NCI-H146 treated with DMSO at 0.1 percent for 48 hours (cell line): ENCODE results near the gene TMEM132D.
"Not testable (repeated sequence)": the region's sequence is repeated elsewhere in the genome, so short reads cannot be mapped to it uniquely, and the experiment has no call there.

Experiments used
- DNase-seq: peaks from one replicate; lab custom pipeline; 2025; ENCODE audit not compliant: unreplicated experiment; lab: John Stamatoyannopoulos, UW

Gene TMEM132D

DNA sequence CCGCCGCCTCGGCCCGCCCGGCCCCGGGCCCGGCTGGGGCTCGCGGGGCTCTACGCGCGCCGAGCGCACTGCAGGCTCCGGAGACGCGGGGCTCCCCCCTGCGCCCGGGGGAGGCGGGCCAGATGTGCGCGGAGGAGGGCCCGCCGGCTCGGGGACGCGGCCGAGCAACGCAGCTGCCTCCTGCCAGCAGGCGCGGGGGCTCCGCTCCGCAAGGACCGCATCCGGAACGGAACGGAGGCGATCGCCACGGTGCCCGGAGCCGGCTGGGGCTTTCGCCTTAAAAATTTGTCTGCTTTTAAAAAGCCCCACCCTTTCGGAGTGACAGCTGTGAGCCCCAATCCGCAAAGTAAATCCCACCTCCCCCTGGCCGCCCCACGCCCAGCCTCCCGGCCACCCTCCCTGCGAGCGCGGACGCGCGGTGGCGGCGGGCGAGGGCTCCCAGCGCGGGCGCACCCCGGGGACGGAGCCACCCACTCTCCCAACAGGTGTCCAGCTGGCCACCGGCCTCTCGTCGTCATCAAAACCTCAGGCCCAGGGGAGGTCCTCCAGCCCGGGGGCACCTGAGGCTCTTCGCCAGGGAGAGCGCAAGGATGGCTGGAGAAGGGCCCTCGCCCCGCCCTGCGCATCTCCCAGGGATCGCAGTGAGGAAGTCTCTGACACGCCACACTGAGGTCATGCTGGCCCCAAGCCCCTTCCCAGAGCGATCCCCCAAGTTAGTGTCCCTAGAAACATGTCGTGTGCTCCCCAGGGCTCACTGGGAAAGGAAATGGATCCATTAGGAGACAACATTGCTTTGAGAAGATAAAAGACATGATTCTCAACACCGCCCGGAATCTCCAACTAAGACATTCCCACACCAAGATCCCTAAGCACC is at the start of gene TMEM132D:
Gene TMEM132D, minus strand, starts transcription at position 70 of the 874 bp plus-strand sequence.
- DNase-seq: no peak

DNA sequence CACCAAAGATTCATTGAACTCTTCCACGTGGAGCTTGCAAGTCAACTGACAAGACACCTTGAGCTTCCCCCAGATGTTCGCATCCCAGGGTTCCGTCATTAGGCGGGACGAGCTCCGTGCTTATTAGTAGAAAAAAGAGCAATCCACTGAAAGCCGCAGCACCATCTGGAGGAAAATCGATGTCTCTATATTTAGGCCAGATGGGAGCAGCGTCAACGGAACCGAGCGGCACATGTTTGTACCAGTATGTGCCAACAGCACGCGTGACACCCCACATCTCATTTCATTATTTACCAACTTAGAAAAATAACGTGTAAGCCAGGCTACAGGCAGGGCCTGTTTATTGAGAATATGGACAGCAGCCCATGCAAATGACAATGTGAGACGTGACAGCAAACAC is 45.8 kb upstream of the TMEM132D start:
- no peak for DNase-seq

DNA sequence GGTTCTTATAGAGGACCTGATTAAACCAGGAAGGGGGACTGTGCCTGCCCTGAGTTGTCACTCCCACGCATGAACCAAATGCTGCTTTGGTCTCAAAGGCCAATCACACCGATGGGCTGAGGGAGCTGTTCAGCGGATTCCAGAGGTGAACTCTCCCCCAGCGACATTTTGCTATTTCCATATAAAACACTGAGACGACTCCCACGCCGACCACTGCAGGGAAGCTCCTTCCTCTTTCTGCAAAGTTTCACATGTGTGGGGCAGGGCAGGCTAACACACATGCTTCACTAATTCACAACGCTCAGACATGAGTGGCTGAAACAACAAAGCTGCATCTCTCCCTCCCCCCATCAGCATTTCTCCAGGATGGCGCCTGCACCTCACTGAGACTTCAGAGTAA is 37.8 kb upstream of the TMEM132D start:
- DNase-seq: no peak

DNA sequence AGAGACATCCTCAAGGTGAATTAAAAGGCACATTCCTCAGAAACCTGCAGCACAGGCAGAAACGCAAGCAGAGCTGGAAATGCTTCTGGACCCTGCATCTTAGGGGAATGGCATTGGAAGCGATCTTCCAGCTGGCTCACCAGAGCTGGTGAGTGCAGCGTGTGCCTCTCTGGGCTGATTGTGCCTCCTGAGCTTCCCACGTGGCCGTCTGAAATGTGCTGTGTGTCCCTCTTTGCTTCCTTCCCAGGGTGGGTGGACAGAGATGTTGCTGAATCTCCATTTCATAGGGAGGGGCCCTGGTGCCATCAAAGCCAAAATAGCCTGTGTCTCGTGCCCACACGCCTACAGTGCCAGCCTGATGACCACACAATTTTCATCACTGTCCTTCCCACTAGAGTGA is 34.3 kb upstream of the TMEM132D start:
- no peak for DNase-seq

DNA sequence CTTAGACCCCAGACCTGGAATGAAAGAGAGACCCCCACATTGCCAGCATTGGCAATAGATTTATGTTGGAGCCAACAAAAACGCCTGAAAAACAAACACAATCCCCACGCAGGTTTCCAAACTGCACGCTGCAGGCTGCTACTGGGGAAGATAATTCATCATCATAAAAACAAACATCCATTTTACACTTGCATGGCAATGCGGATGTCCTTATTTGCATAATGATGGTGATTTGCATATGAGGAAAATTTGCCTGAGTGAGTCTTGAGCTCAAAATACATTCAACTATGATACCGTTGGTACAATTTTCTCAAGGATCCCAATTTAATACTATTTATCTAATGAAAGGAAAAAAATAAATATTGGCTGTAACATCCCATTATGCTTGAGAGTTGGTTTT is 33.6 kb upstream of the TMEM132D start:
- no peak for DNase-seq

DNA sequence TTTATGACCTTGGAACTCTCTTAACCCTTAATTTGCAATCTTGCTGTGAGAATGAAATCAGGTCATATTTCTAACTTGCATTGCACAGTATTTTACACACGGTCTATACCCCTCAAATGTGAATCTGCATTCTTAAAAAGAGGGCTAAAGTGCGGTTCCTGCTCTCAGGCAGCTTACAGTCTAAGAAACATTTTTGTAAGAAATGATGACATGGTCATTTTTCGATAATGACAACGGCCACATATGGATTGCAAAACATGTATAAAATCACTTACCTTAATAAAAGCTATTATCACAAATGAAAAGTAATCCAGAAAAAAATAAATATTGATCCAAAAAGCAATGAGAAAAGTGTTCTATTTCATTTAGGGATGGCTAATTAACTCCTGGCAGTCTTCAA is 24.8 kb upstream of the TMEM132D start:
- DNase-seq: no peak

DNA sequence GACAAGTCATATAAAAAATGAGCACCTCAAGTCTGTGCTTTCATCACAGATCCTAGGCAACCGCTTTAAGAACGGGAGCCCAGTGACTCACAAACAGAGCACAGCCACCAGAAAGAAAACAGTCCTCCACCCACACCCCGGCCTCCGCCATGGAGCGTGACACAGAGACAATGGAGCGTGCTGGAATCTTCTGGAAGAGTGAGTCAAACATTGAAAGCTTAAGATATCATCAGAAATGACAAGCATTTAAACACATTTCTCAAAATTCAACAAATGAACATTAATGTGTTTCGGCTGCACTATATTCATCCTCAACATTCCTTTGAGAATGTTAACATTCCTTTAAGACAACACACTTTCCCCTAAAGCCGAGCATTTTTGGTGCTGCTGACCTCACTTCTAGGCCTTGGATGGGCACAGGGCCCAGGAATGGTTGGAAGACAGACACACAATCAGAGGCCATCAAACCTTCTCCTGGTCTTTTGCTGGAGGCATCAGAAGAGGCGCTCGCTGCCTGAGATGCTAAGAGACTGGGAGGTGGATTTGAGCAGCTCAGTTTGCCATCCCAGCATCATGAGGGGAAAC is 23.6 kb upstream of the TMEM132D start:
- DNase-seq: no peak

DNA sequence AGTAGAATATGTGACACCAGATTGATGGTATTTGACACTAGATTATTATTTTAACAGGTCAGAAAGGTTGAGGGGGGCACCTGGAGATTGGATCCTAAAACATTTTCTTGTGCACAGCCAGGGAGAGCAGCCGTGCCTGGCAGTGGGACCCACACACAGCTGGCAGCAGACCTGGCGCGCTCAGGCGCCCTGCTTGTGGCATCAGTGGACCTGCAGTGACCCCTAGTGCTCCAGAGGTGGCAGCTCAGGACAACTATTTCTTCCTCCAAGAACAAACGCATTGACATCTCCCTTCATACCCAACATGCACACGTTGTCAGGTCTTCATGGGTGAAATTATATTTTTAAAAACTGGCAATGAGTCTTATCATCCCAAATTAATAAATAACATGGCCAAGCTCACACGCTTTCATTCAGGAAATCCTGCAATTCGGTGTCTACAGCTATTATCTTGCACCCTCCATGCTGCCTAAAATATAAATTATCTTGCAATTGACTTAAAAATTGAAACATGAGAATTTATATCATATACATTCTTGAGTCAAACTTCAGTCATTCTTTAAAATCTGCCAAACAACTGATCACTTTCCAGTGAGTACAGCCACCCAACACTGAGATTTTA is 7.7 kb upstream of the TMEM132D start:
- peak; percentile 53 for DNase-seq

DNA sequence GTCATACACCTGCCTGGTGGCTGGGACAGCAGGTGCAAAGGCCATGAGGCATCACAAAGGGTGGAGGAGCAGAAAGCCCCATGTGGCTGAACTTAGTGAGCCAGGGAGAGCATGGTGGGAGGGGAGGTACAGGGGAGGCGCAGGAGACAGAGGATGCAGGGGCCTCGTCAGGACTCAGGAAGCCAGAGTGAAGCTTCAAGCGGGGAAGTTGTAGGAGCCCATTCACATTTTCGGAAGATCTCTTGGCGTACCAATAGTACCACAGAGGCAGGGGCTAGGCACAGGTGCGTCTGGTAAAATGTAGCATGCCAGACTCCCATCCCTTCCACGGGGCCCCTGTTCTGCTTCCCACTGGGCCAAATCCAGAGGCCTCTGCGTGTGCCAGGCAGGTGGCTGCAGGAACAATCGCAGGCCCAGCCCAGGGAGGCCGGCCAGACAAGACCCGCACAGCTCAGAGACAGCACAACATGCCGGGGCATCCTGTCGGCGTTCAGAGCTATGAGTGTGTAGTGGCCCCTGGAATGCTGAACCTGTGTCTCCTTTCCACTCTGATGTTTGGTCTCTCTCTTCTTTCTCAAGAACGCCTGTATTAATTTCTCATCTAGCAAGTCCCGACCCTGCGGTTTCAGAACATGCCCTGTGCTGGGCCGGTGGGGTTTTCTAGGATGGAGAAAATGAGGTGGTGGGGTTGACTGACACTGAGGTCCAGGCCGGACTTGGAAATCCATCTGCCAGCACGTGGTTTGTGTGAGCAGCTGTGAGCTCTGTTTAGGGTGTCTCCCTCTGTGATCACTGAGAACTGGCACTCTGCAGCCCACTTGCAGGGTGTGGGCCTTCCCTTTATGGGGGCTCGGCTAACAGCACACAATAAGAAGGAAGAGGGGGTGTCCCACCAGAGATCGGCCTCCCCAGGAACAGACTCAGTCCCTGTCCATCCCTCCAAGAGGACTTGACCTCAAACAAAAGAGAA is 5.5 kb upstream of the TMEM132D start:
- no peak for DNase-seq

DNA sequence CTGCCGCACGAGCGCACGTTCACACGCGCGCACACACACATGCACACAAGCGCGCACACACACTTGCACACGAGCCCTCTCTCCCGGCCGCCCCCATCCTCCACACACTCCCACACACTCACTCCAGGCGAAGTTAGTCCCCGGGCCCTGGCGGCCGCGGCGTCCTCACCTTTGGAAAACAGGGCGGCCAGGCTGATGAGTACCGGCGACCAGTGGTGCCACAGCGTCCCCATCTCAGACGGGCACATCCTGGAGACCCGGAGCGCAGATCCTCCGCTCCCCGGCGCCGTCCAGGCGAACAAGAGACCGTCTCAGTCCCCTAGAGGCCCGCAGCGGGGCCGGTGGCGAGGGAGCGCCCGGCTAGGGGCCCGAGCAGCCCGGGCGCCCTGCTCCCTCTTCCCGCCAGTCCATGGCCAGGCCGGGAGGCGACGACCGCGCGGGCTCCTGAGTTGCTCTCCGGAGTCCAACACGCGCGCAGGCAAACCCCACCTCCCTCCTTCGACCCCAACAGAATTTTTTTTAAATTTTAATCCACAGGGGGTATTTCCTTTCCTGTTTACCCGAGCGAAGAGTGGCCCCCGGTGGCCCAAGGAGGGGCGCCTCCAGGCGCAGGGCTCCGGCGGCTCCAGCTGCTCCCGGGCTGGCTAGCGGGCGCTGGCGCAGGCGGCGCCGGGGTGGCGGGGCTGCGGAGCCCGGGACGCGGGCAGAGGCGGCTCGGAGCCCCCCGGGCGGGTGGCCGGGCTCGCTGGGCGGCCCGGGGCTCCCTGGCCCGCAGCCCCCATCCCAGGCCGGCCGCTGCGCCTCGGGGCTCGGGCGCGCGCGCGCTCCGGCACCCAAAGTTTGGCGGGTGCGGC is 506 bp downstream of the TMEM132D start:
- DNase-seq: no peak

DNA sequence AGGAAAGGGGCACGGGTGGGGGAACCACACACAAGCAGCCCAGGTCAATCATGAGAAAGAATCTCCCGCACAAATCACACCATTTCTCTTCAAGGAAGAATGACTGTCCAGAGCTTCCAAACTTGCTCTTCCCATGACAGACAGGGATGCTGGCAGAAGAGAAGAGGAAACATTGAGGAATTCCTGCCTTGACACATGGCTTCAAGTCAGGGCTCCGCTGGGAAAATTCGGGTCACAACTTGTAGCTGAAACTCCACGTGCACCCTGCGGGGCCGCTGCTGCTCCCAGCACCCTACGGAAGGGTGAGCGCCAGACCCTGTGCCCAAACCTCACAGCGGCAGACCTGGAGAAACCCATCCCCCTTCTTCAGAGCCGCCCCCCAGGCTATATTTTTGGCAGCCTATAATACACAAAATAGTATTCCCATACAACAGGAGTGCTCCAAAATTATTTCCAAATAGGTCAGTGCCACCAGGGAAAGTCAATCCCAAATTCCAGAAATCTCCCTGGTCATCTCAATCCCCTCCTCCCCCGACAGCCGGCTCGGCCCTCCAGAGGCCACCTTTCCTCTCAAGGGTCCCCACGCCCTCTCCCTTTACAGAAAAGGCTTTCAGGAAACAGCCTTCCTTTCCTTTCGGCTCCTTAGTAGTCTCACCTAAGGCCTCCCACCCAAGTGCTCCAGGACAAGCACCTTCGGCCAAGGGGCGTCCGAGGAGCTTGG is 1.3 kb downstream of the TMEM132D start:
- DNase-seq: no peak

DNA sequence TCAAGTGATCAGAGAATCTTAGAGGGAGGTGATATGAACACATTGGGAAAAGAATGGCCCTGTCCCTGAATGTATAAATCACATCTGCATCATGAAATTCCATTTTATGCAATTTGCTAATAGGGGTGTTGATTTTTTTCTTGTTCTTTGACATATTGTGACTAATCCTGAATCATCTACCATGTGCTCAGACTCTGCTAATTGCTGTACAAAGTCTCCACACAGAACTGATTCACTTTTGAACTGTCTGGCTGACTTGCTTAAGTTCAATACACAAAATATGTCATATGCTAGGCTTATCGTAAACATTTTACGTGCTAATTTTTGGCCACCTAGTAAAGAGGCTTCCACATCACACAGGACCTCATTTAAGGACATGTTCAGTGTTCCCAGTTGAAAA is 2.6 kb downstream of the TMEM132D start:
- no peak for DNase-seq

DNA sequence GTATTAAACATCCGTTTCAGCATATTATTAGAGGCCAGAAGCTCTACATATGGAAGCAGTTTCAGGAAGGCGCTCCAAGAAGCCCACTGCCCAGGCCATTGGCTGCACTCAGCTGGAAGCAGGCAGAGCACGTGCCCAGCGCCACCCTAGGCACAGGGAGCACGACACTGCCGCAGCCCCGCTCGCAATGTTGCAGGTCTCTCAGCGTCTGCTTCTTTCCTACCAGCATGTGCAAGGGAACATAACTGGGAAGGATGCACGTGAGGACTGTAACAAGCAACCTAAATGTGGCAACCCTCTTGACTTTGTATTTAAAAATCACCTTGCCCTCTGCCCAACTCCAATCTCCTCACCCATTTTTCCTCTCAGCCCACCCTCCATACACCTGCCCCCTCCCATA is 3.5 kb downstream of the TMEM132D start:
- no peak for DNase-seq

DNA sequence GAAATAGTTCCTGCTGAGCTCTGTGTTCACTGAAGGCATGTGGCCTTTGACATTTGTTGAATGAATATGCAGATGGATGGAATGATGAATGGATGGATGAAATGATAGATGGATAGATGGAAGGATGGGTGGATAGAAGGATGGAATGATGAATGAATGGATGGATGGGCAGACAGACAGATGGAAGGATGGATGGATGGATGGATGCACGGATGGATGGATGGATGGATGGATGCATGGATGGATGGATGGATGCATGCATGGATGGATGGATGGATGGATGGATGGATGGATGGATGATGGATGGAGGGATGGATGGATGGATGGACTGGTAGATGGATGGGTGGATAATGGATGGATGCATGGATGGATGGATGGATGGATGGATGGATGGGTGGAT is 4.8 kb downstream of the TMEM132D start:
- not testable (repeated sequence) for DNase-seq

DNA sequence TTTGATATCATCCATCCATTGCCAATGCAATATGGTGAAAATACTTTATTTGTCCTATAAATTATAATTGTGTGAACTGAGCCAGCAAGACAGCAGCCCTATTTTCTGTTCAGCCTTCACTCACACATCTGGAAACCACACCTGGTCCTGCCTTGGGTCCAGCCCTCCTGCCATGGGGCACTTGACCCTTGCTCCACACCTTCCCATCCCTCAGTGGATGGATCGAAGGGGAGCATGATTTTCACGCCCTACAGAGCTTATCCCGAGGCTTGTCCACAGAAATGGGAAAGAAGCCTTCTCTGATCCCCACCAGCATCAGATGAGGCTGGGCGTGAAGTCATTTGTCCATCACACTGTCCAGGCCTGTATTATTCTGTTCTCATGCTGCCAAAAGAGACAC is 10.1 kb downstream of the TMEM132D start:
- no peak for DNase-seq

DNA sequence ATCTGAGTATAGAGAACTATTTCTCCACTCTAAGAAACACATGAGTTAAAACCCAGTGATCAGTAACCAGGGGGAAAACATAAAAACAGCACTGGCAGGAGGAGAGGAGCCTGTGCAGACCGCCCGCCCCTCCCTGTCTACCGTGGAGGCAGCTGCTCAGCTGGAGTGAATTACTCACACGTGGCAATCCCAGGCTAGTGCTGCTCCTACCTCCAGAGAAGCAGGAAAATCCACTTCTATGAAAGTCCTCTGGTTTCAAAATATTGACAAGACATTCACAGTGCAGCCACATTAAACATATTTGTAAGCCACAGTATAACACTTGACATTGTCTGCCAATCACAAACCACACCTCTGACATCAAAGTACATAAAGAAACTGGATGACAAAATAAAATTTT is 16.7 kb downstream of the TMEM132D start:
- peak; percentile 35 for DNase-seq

DNA sequence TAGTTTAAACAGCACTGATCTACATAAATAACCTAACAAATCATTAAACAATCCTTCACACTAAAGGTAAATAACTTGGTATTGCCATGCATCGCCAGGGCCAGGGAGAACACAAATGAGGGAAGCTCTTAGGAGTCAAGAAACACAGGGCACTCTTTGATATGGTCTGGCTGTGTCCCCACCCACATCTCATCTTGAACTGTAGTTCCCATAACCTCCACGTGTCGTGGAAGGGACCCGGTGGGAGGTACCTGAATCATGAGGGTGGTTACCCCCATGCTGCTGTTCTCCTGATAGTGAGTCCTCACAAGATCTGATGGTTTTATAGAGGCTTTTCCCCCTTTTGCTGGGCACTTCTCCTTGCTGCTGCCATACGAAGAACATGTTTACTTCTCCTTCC is 17.3 kb downstream of the TMEM132D start:
- DNase-seq: no peak

DNA sequence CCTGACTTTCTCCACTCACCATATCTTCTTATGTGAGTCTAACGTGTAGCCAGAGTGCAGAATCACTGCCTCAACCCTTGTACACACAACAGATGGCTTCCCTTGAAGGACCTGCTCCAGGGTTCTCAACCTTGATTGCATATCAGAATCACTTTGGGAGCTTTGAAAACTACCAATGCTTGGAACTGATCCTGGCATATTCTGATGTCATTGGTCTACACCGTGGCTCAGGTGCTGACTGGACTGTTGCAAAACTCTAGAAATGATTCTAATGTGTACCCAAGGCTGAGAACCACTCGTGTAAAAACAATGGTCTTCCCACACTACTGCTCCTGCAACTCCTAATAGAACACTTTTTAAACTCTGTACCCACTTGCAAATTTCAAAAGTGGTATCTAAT is 18.5 kb downstream of the TMEM132D start:
- no peak for DNase-seq

DNA sequence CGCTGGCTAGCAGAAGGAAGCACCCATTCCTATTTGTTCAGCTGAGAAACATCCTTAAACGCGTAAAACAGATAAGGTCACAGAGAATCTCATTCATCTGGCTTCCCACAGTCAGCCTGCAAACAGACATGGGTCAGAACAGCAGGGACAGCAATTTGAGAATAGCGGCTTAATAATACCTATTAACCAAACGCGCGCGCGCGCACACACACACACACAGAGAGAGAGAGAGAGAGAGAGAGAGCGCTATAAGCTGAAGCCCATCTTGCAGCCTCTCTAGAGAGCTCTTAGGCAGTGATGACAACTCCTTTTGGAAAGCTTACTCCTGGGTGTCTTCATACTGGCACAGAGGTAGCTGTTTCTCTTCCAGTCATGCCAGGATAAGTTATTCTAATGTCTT is 26.4 kb downstream of the TMEM132D start:
- DNase-seq: peak; percentile 73

DNA sequence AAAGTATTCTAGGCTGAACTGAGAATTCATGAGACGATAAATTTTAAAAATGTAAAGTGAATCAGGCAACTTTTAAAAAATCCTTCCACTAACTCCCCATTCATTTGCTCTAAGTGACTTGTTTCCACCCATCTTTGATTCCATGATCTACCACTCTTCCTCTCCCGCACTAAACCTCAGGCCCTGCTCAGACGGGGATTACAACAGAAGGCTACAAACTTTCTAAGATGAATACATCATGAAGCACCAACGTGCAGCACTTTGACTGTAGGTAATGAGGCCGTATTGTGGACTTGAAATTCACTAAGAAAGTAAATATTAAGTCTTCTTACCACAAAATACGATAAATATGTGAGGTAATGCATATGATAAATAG is 30.0 kb downstream of the TMEM132D start:
- no peak for DNase-seq
